Smooth muscle cell (in vitro differentiated cells): Measurements from ENCODE around the gene FAT1. TPM values are rescaled to one million over a fixed set of nuclear protein-coding genes. Genes with fewer than 3 reads are reported as not detected.

Experiments used
- DNase-seq: peaks from one replicate; lab custom pipeline; 2025; ENCODE audit not compliant: unreplicated experiment; lab: John Stamatoyannopoulos, UW
- H2AFZ ChIP-seq: fragments of 200-600 bp; sonication (generic); 2 replicates; pipeline ENCODE4 v1.6.0; 2016; ENCODE audit warnings: antibody characterized with exemption, low read depth, mild to moderate bottlenecking
- H3F3A ChIP-seq: fragments of 200-600 bp; sonication (generic); 2 replicates; pipeline ENCODE4 v1.6.0; 2017; ENCODE audit warnings: antibody characterized with exemption, low read depth
- H3K27ac ChIP-seq: fragments of 200-600 bp; sonication (generic); 2 replicates; pipeline ENCODE4 v1.5.1; 2016; ENCODE audit warnings: low read depth, mild to moderate bottlenecking
- H3K27me3 ChIP-seq: fragments of 200-600 bp; sonication (generic); 2 replicates; pipeline ENCODE4 v1.6.1; 2016; ENCODE audit warnings: low read depth, mild to moderate bottlenecking
- H3K36me3 ChIP-seq: fragments of 200-600 bp; sonication (generic); 2 replicates; pipeline ENCODE4 v1.5.1; 2016; ENCODE audit warnings: low read depth
- H3K4me1 ChIP-seq: fragments of 200-600 bp; sonication (generic); 2 replicates; pipeline ENCODE4 v1.5.1; 2016; ENCODE audit warnings: low read depth
- H3K4me2 ChIP-seq: fragments of 200-600 bp; sonication (generic); 2 replicates; pipeline ENCODE4 v1.6.0; 2016; ENCODE audit warnings: mild to moderate bottlenecking
- H3K4me3 ChIP-seq: fragments of 200-600 bp; sonication (generic); 2 replicates; pipeline ENCODE4 v1.5.1; 2016; ENCODE audit warnings: mild to moderate bottlenecking
- H3K79me2 ChIP-seq: fragments of 200-600 bp; sonication (generic); 2 replicates; pipeline ENCODE4 v1.6.0; 2016; ENCODE audit warnings: low read depth, mild to moderate bottlenecking
- H3K9ac ChIP-seq: fragments of 200-600 bp; sonication (generic); 2 replicates; pipeline ENCODE4 v1.6.0; 2016; ENCODE audit warnings: low read depth
- H3K9me3 ChIP-seq: fragments of 200-600 bp; sonication (generic); replicated peaks from 2 replicates; pipeline ENCODE4 v1.5.1; 2016; ENCODE audit warnings: low read depth
- H4K20me1 ChIP-seq: fragments of 200-600 bp; sonication (generic); 2 replicates; pipeline ENCODE4 v1.6.0; 2016; ENCODE audit warnings: low read depth
- WGBS: methylation state at CpG from one replicate; pipeline ENCODE4 v1.1.7; 2016; ENCODE audit warnings: low lambda C conversion rate; 5-methylcytosine and 5-hydroxymethylcytosine counted together
- polyA plus RNA-seq: library from polyadenylated mRNA; unstranded; fragments of >200 nt; fragmentation: Nextera tagmentation; extraction: Ambion mirVana; gene quantifications from 2 replicates; pipeline ENCODE4 v1.2.1, GENCODE V29; 2016
- total RNA-seq: library from RNA; depleted of rRNA; stranded (reverse); fragments of >200 nt; gene quantifications from 2 replicates; pipeline ENCODE4 v1.2.3, GENCODE V29; 2014
- TF ChIP-seq, protein P1 (sequence below): fragments of 200-600 bp; sonication (generic); IDR thresholded peaks from 2 replicates; pipeline ENCODE4 v1.5.1; 2017; ENCODE audit warnings: borderline replicate concordance, mild to moderate bottlenecking, antibody characterized with exemption; ENCODE audit not compliant: insufficient read depth, poor library complexity, severe bottlenecking

The FAT1 gene
- total and polyA plus RNA-seq, 2 experiments from 2014 or later = 42.4 to 395 TPM

DNA sequence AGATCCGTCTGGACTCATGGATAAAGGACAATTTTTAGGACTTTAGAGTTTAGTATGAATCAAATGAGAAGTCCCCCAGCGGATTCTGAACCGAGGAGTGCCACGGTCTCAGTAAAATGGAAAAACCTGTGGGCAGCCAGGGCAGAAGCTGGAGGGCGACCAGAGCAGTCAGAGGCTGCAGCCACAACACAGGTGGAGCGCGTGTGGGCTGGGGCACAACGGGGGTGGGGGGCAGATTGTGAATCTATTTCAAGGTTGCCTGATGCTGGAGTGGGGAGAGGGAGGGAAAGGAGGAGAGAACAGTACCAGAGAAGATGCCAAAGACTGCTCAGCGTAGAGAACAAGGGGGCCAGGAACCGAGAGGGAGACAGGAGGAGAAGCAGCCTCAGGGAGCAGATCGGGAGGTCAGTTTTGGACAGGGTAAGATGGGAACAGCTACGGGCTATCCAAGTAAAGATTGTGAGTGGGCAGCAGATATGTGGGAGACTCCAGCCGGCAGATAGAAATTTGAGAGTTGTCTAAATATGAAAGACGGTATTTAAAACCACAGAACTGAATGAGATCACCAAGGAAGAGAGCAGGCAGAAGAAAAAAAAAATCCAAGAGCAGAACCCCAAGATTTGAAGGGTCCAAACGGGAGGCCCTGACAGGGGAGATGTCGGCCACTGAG, 9.5 kb downstream of the FAT1 start:
- Histone ChIP-seq H3K27ac (no peak overlapping the region), H3K27me3 (no peaks in the 10 kb centered on the region), H3K4me1 (no peaks in the 10 kb centered on the region), H3K79me2 (peaks cover 100% of the 10 kb centered on the region), H4K20me1 (peaks cover 100% of the 10 kb centered on the region), H3K9ac (no peak overlapping the region), H3F3A (no peaks in the 10 kb centered on the region), H3K4me3 (no peak overlapping the region), H3K4me2 (no peak overlapping the region), H2AFZ (no peak overlapping the region), H3K36me3 (peaks cover 5% of the 10 kb centered on the region), H3K9me3 (no peaks in the 10 kb centered on the region)
- TF ChIP-seq, protein P1, sequence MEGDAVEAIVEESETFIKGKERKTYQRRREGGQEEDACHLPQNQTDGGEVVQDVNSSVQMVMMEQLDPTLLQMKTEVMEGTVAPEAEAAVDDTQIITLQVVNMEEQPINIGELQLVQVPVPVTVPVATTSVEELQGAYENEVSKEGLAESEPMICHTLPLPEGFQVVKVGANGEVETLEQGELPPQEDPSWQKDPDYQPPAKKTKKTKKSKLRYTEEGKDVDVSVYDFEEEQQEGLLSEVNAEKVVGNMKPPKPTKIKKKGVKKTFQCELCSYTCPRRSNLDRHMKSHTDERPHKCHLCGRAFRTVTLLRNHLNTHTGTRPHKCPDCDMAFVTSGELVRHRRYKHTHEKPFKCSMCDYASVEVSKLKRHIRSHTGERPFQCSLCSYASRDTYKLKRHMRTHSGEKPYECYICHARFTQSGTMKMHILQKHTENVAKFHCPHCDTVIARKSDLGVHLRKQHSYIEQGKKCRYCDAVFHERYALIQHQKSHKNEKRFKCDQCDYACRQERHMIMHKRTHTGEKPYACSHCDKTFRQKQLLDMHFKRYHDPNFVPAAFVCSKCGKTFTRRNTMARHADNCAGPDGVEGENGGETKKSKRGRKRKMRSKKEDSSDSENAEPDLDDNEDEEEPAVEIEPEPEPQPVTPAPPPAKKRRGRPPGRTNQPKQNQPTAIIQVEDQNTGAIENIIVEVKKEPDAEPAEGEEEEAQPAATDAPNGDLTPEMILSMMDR = no peak
- 88% methylated on average over 16 of the region's 16 CpGs for WGBS
- DNase-seq = no peak

DNA sequence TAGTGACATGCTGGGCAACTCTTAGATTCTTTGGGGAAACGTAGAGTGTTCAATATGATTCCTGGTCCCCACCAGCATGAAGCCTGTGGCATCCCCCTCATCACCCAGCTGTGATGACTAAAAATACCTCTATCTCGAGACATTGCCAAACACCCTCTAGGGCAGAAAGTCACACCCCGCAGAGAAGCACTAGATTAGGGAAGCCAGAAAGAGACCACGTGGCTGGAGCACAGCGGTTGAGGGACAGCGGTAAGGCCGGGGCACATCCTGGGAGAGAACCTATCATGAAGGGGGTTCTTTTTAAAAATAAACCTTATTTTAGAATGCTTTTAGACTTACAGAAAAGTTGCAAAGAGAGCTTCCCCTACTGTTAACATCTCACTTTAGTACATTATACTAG, 11.0 kb downstream of the FAT1 start:
- 76% methylated on average over 7 of the region's 7 CpGs for WGBS
- no peaks in the 10 kb centered on the region for H3K4me1 ChIP-seq
- H3K9ac ChIP-seq = no peak overlapping the region
- peaks cover 99% of the 10 kb centered on the region for H3K79me2 ChIP-seq
- H3F3A ChIP-seq = no peaks in the 10 kb centered on the region
- no peak overlapping the region for H2AFZ ChIP-seq
- peaks cover 100% of the 10 kb centered on the region for H4K20me1 ChIP-seq
- H3K27ac ChIP-seq = no peak overlapping the region
- H3K4me2 ChIP-seq = no peak overlapping the region
- H3K4me3 ChIP-seq = no peak overlapping the region
- H3K9me3 ChIP-seq = no peaks in the 10 kb centered on the region
- no peak for DNase-seq
- TF ChIP-seq, protein P1 = no peak
- H3K27me3 ChIP-seq = no peaks in the 10 kb centered on the region
- peaks cover 5% of the 10 kb centered on the region for H3K36me3 ChIP-seq

DNA sequence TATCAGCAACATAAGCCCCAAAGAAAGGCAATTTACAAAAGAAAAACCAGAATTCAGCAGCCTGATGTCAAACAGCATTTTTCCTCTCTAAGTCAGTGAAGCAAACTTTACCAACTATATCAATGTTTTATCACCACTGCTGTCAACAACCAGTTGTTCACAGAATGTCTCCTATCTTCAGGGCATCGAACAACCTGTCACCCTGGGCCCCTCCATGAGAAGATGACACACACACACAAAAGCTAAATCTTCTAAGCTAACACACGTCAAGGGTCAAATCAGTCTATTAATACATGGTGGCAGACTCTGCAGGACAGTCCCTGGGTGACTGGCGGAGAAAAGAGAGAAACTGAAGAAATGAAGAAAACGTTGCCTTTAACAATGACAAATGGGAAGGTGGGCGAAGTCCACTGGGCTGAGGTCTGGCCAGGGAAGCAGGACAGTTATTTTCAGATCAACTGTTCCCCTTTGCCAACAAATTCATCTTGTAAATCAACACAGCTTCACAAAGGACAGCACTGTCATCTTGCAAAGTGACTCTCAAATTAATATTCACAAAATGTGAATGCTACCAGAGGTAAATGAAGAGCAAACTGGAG, 13.0 kb downstream of the FAT1 start:
- H3K4me3 ChIP-seq = no peak overlapping the region
- TF ChIP-seq, protein P1 = no peak
- WGBS = 77% methylated on average over 5 of the region's 5 CpGs
- no peak overlapping the region for H3K4me2 ChIP-seq
- no peak overlapping the region for H3K9ac ChIP-seq
- peaks cover 7% of the 10 kb centered on the region for H3K36me3 ChIP-seq
- no peaks in the 10 kb centered on the region for H3F3A ChIP-seq
- no peaks in the 10 kb centered on the region for H3K27me3 ChIP-seq
- H3K27ac ChIP-seq = no peak overlapping the region
- H2AFZ ChIP-seq = no peak overlapping the region
- H3K79me2 ChIP-seq = peaks cover 97% of the 10 kb centered on the region
- H4K20me1 ChIP-seq = peaks cover 100% of the 10 kb centered on the region
- H3K9me3 ChIP-seq = no peaks in the 10 kb centered on the region
- DNase-seq = no peak
- no peaks in the 10 kb centered on the region for H3K4me1 ChIP-seq
